HG03439 (cell line): ENCODE measurements around the gene GRIP1.
A peak's percentile ranks its signal among the peaks of the same experiment; 100 is the strongest.

ENCODE experiments used
- ATAC-seq: cut with Tn5 transposase; IDR thresholded peaks from one replicate; pipeline ENCODE4 v1.9.1; 2021; ENCODE audit warnings: mild to moderate bottlenecking, moderate library complexity; ENCODE audit not compliant: unreplicated experiment

GRIP1 gene

GRCh38 chr12:66692986-66693385, 14.1 kb upstream of the GRIP1 start:
- ATAC-seq, result no peak

DNA sequence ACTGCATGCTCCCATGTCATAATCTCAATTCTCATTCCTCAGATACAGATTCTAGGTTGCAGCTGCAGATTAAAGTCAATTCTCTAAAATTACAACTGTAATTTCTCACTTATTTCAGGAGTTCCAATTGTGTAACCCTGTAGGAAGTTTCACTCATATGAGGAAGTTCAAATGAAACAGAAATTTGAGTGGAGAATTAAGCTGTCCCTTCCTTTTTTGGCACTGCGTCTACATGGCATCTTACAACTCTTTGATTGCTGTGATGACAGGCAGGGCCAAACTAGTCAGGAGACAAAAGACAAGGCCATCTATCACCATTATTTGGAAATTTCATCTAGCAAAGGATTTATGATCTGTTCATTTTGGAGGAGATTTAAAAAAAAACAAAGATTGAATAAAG, 13.3 kb upstream of the GRIP1 start:
- ATAC-seq, result no peak

- peak; percentile 78 for ATAC-seq
These were observed 10.1 kb upstream of the GRIP1 start for GRCh38 chr12:66688846-66689439.

DNA sequence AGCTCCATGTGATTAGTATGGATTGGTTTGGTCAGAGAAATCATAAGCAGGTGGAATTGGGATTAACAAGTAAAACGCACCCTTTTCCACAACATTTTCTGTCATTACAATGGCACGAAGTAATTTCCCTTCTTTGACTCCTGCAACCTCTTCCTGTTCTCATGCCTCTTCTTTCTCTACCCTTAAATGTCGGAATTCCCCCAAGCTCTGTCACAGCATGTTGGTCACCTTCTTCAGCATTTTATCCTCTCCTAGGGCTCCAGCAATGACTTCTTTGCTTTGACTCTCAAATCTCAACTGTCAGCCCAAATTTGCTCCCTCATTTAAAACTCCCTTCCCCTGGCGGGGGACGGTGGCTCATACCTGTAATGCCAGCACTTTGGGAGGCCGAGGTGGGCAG, 5.3 kb upstream of the GRIP1 start:
- no peak for ATAC-seq

- no peak for ATAC-seq
These were observed 4.9 kb upstream of the GRIP1 start for GRCh38 chr12:66683822-66684221.

- no peak for ATAC-seq
These were observed 4.2 kb upstream of the GRIP1 start for GRCh38 chr12:66683073-66683472.

- no peak for ATAC-seq
These were observed 697 bp upstream of the GRIP1 start for GRCh38 chr12:66679461-66680084.

GRCh38 chr12:66676241-66676640, 2.6 kb downstream of the GRIP1 start:
- no peak for ATAC-seq

GRCh38 chr12:66674495-66675122, 4.3 kb downstream of the GRIP1 start:
- no peak for ATAC-seq

DNA sequence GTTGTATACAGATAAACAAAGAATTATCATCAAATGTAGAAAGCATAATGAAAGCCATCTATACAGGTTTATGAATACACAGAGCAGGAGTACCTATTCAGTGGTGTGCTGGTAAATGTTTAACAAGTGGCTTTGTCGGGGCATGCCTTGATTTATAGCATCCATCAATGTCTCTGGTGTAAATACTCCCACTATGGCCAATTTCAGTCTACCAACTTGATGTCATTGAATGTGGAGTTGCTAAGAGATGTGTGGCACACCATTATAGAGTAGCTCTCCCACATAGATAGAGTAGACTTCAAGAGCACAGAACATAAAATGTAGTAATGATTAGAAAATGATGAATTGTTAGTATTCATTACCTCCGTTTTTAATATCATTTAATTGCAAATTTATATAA, 9.3 kb downstream of the GRIP1 start:
- ATAC-seq, result no peak

GRCh38 chr12:66668311-66668710, 10.6 kb downstream of the GRIP1 start:
- ATAC-seq, result no peak

DNA sequence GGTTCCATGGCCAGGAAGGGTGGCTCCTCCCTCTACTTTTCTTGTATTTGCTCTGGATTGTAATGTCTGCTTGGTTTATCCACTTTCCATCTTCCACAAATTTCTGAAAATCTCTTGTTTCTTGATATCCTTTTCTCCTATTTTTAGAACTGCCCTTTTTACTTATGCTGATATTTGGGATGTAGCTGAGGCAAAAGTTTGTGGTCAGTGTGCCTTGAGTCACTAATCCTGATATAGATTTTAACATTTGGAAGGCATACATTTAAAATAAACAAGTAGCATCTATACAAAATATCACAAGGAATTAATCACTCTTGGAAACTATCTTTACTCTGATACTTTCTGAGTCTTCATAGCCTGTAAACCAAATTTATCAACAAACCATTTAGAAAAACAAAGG, 11.0 kb downstream of the GRIP1 start:
- no peak for ATAC-seq

- no peak for ATAC-seq
These were observed 12.4 kb downstream of the GRIP1 start for GRCh38 chr12:66666481-66666880.

DNA sequence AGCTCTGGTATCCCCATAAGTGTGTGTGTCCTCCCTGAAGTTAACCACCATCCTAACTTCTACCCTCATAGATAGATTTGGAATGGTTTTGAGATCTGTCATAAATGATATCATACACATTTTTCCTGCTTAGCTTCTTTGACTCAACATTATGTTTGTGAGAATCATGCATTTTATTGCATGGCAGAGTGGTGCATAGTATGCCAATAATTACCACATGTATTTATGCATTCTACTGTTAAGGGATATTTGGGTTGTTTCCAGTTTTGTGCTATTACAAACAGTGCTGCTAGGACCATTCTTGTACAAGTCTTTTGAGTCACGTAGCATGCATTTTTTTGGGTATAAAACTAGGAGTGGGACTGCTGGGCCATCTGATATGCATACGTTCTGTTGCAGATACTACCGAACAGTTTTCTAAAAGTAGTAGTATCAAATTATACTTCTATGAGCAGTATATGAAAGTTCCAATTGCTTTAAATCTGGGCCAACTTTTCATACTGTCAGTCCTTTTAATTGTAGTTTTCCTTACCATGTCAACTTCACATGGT, 13.4 kb downstream of the GRIP1 start:
- no peak for ATAC-seq

GRCh38 chr12:66664076-66664475, 14.8 kb downstream of the GRIP1 start:
- no peak for ATAC-seq

DNA sequence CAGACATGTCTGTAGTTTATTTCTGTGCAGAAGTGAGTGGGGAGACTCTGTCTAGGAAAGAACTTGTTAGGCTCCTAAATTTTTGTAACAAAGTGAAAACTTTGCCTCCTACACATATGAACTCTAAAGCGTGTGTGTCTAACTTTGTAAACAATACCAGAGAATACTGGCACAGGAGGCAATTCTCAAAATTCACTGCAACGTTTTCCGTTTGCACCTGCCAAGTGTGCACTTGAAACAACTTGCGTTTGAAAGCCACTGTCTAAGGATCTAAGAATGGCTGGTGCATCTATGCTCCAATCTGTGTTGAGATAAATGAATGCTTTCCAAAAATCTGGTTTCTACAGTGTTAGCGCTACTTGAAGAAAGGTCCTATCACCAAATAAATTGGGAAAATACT, 15.3 kb downstream of the GRIP1 start:
- no peak for ATAC-seq

GRCh38 chr12:66662729-66663128, 16.1 kb downstream of the GRIP1 start:
- ATAC-seq, result no peak

- no peak for ATAC-seq
These were observed 16.7 kb downstream of the GRIP1 start for GRCh38 chr12:66662179-66662578.

DNA sequence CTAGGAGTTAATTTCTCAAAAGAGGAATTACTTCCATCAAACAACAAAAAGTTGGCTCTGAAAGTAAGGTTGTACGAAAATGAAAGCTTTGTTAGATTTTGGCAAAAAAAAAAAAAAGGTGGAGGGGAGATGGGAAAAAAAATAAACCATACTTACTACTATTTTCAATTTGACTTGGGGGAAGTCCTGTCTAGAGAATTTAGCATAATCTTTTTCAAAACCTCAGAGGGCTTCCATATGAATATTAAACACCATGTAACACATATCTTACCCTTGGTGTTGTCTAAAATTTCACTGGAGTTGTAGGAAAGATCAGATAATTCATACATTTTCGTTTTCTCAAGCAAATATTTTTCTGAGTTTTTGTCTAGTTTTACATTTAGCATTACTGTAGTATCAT, 17.5 kb downstream of the GRIP1 start:
- ATAC-seq, result no peak

DNA sequence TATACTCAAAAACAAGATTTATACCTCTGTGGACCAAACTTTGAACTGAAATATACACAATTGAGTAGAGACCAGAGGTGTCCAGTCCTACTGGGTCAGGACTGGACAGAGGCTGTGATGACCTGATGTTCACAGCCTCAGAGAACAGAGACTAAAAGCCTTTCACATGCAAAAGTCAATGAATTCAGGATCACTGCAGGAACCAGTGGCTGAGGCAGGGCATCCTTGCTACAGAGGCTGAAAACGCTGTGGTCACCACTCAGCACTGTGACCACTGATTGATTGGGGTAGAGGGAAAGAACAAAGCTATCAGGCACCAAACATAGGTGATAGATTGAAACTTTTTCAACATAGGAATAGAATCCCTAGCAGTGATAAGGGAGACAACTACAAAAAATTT, 25.1 kb downstream of the GRIP1 start:
- ATAC-seq, result no peak

DNA sequence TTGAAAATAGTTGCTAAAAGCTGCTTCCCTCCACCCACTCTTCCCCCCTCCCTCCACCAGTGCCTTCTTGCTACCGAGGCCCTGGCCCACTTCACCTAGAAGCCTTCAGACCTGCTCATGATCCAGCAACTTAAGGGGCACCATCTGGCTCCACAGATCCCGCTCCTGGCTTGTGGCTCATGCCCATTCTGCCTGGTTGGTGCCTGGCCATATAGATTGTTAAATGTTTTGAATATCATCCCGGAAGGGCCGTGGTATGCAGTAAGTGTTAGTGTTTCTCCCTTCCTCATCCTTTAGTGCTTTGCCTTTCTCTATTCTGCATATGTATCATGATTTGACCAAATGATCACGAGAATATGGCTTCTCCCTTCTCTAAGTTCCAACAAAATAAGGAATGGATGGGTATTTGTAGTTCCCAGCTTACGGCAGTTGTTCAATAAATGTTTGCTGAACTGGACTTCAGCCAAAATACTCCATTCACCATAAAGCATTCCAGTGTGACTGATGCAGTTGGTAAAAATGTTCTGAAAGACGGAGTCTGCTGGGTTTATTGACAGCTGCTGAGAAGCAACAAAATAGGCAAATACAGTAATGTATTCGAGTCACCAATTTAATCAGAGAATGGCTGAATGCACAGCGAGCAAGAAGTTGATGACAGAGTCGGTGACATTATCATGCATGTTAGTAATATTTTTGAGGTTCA, 30.7 kb downstream of the GRIP1 start:
- no peak for ATAC-seq
